ENCODE measurements around the gene FRYL. TPM values are rescaled to one million over a fixed set of nuclear protein-coding genes. Genes with fewer than 3 reads are reported as not detected.

Gene FRYL
- total RNA-seq, 1 experiment from 2014 or later, result 47.7 TPM

- intact Hi-C loops (cut with micrococcal nuclease), result no loop called here
Measured at GRCh38 chr4:48639807-48640206, 140.3 kb downstream of the FRYL start.

More at GRCh38 chr4:48639807-48640206, 140.3 kb downstream of the FRYL start:
- H2AFZ ChIP-seq (ENCODE audit: low read depth, low read length, poor library complexity, severe bottlenecking), result no peak overlapping the region
- no peak overlapping the region for H3K9ac ChIP-seq (ENCODE audit: low read length)
- RAD21 ChIA-PET (ENCODE audit: low non-redundant PET in 1 of 2, low total read pairs in 2 of 2, uncharacterized antibody in 2 of 2, unreplicated experiment in 2 of 2), result no interaction called here
- DNase-seq (ENCODE audit: low read depth, low spot score) (no peak), ATAC-seq (no peak)
- CTCF ChIA-PET, result no interaction called here
- POLR2A ChIA-PET, result no interaction called here
- no peak for TF ChIP-seq FOSL1 (IDR thresholded peaks at IDR 0.05; ENCODE audit: low read depth)
- no peak for TF ChIP-seq CTCF (IDR thresholded peaks at IDR 0.05 in 2 of 3, conservative IDR thresholded peaks at IDR 0.05 in 1 of 3; ENCODE audit: borderline replicate concordance in 1 of 3, insufficient read depth in 1 of 3, low read depth in 2 of 3, low read length in 2 of 3)
- no peak for TF ChIP-seq SIN3A (IDR thresholded peaks at IDR 0.05; ENCODE audit: low read depth)
- TF ChIP-seq SP1 (IDR thresholded peaks at IDR 0.05; ENCODE audit: low read depth), result no peak
- TF ChIP-seq CEBPB (IDR thresholded peaks at IDR 0.05; ENCODE audit: low read depth), result no peak
- no peak for TF ChIP-seq SRF (IDR thresholded peaks at IDR 0.05; ENCODE audit: low read depth)
- TF ChIP-seq EGR1 (IDR thresholded peaks at IDR 0.05; ENCODE audit: low read depth), result no peak
- TF ChIP-seq POLR2AphosphoS5 (IDR thresholded peaks at IDR 0.05; ENCODE audit: low read depth, low read length), result no peak
- TF ChIP-seq EZH2 (IDR thresholded peaks at IDR 0.05), result no peak
- no peak for TF ChIP-seq REST (IDR thresholded peaks at IDR 0.05; ENCODE audit: low read depth)
- no peak for TF ChIP-seq EZH2phosphoT487 (IDR thresholded peaks at IDR 0.05; ENCODE audit: borderline replicate concordance)
- TF ChIP-seq MAX (IDR thresholded peaks at IDR 0.05), result no peak
- TF ChIP-seq ZNF274 (IDR thresholded peaks at IDR 0.05; ENCODE audit: low read depth, low read length), result no peak
- TF ChIP-seq ZFX (IDR thresholded peaks at IDR 0.05), result no peak
- no peak for TF ChIP-seq TCF7L2 (IDR thresholded peaks at IDR 0.05; ENCODE audit: borderline replicate concordance, extremely low read depth, insufficient read depth, insufficient read length)
- no peak for TF ChIP-seq JUND (IDR thresholded peaks at IDR 0.05)
- H3K36me3 ChIP-seq (ENCODE audit: control insufficient read depth in 1 of 2, insufficient read depth in 2 of 2, low read length in 2 of 2), result no peaks in the 10 kb centered on the region
- H3K27ac ChIP-seq (ENCODE audit: low read depth, low read length), result no peak overlapping the region
- H4K20me1 ChIP-seq (ENCODE audit: insufficient read depth), result no peaks in the 10 kb centered on the region
- H3K9me2 ChIP-seq (ENCODE audit: insufficient read depth), result no peaks in the 10 kb centered on the region
- no peak overlapping the region for H3K4me3 ChIP-seq (replicated peaks in 1 of 2; ENCODE audit: low read depth in 1 of 2, low read length in 2 of 2)
- H3K27me3 ChIP-seq (ENCODE audit: insufficient read depth, low read length), result no peaks in the 10 kb centered on the region
- no peaks in the 10 kb centered on the region for H3K9me3 ChIP-seq (ENCODE audit: control insufficient read depth in 1 of 2, insufficient read depth in 1 of 2, low read depth in 1 of 2, low read length in 2 of 2)
- no TSS peak for BruUV-seq (replicated peaks)
- peaks cover 24% of the 10 kb centered on the region for H3K79me2 ChIP-seq (ENCODE audit: insufficient read depth, low read length)
- H3K4me1 ChIP-seq (ENCODE audit: control insufficient read depth in 1 of 2, insufficient read depth in 2 of 2, low read length in 2 of 2), result peaks cover 7 to 17% of the 10 kb centered on the region in 2 experiments
- no peak overlapping the region for H3K4me2 ChIP-seq (ENCODE audit: low read length)

All from HCT116 (cell line).